AG20443 (cell line): ENCODE data around the gene DGCR6.
"Not testable (repeated sequence)": the region's sequence is repeated elsewhere in the genome, so short reads cannot be mapped to it uniquely, and the experiment has no call there.

Experiments used
- DNase-seq: peaks from one replicate; pipeline ENCODE4 v3.0.0; 2012; ENCODE audit warnings: low spot score, mixed read lengths

DGCR6 gene

DNA sequence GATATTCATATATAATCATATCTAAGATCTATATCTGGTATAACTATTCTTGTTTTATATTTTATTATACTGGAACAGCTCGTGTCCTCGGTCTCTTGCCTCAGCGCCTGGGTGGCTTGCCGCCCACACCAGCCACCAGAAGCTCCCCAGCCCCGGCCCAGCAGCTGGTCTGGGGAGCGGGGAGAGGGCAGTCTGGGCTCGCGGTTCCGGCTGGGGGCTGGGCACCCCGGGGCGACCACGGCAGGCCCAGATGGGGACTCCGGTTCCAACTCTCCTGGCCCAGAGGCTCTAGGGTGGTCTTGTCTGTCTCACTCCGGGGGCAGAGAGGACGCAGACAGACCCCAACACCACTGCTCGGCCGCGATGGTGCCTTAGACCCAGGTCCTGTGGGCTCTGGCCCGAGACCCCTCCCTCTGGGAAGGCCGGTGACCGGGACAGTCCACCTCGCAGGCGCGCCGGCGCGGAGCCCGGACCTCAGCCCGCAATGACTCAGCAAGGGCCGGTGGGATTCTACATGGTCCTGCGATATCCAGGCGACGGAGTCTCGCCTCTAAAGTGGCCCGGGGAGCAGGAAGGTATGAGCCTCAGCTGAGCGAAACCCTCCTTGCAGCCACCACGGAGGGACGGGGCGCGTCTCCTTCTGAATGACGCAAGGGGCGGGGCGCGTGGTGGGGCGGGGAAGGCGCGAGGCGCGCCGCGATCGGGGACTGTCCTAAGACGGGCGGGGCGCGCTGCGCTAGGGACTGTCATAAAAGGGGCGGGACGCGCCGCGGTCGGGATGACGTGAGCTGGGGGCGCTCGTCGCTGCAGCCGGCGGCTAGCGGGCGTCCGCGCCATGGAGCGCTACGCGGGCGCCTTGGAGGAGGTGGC lies at the start of gene DGCR6:
Gene DGCR6, plus strand, starts transcription at position 781 of the 870 bp plus-strand sequence. Its CDS starts 55 bp downstream, at position 836.
- DNase-seq, result no peak

DNA sequence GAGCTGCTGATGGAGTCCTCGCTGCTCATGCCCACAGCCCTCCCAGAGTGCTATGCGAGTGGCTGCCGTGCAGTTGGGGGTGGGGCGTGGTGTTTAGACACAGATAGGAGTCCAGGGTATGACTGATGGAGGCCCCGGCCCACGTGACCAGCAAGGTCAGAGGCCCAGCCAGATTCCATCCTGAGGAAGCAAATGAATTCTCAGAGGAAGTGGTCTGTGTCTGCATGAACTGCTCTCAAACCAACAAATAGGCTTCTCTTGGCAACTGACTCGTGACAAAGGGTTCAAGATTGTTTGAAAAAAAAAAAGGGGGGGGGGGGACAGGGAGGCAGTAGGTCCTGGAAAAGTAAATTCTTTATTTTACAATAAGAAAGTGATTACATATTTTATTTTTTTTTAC lies 46.8 kb upstream of the DGCR6 start:
- not testable (repeated sequence) for DNase-seq

DNA sequence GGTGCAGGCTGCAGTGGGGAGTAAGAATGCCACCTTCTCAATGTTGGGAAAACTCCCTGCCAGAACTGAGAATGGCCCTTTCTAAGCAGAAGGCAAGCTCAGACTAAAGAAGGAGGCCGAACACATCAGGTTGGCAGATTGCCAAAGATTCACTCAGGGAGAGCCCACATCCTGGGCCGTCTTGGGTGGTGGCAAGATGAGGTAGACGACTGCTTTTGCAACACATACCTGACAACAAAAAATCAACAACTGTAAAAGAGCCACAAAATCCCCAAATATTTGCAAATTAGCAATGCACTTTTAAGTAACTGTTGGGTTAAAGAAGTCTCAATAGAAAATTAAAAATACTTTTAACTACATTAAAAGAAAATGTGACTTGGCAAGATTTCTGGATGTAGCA lies 24.9 kb upstream of the DGCR6 start:
- DNase-seq, result not testable (repeated sequence)

DNA sequence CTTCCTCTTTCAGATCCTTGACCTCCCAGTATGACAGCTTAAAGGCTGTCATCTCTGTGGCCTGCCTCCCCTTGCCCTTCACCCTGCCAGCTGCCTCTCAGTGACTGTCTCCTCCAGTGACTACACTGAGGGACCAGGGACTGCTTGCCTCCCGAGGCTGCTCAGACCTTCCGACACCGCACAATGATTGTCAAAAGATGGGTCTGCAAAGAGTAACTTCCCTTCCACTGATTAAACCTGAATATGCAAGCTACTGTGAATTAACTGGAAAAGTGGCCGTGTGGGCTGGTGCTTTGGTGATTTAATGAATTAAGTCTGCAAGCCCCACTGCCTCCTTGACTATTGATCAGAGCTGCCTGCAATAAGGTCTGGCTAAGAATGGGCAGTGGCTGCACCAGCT lies 21.7 kb upstream of the DGCR6 start:
- not testable (repeated sequence) for DNase-seq

DNA sequence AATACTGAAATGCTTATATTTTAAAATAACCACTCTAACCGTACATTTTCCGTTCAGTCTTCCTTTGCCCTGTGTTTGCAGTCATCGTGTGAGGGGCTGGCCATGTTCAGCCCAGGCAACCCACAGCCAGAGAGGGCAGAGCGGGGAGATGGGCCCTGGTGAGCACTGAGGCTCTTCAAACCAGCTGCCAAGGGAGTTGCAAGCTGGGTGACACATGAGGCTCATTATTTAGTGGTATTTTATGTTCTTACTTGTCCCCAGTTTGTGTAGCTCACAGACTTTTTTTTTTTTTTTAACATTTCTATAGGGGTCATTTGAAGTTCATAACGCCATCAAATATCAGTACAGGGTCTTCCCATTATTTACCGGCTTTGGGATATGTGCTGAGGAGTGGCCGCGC lies 18.0 kb upstream of the DGCR6 start:
- DNase-seq, result no peak

DNA sequence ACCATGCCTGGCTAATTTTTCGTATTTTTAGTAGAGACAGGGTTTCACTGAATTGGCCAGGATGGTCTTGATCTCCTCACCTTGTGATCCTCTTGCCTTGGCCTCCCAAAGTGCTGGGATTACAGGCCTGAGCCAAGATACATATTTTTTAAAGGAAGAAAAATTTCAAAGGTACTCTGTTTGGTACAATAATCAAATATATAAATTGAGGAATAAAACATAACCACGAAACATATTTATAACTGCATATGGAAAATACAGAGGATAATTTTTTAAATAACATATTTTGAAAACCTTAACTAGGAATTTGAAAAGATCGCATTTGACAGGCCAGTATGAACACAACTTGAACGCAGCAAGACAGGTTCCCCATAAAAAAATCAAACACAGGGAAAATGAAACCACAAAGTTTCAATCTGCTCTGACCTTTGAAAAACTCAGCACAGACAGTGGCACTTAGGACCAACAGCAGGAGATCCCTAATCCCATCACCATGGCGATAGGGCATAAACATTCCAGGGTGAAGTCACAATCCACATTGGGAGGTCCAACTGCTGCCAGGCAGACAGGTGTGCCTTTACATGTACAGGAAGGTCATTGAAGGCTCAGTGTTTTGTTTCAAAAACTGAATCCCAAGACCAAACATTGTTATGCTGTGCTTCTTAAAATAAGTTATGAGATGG lies 15.5 kb upstream of the DGCR6 start:
- not testable (repeated sequence) for DNase-seq

DNA sequence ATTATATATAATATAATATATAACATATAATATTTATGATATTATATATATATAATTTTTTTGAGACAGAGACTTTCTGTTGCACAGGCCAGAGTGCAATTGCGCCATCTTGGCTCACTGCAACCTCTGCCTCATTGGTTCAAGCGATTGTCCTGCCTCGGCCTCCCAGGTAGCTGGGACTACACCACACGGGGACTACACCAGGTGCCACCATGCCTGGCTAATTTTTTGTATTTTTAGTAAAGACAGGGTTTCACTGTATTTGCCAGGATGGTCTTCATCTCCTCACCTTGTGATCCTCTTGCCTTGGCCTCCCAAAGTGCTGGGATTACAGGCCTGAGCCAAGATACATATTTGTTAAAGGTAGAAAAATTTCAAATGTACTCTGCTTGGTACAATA lies 12.3 kb upstream of the DGCR6 start:
- not testable (repeated sequence) for DNase-seq

DNA sequence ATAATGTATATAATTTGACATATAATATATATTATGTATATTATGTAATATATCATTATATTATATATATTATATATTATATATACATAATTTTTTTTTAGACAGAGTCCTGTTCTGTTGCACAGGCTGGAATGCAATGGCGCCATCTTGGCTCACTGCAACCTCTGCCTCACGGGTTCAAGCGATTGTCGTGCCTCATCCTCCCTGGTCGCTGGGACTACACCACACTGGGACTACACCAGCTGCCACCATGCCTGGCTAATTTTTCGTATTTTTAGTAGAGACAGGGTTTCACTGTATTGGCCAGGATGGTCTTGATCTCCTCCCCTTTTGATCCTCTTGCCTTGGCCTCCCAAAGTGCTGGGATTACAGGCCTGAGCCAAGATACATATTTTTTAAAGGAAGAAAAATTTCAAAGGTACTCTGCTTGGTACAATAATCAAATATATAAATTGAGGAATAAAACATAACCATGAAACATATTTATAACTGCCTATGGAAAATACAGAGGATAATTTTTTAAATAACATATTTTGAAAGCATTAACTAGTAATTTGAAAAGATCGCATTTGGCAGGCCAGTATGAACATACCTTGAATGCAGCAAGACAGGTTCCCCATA lies 10.0 kb upstream of the DGCR6 start:
- not testable (repeated sequence) for DNase-seq

DNA sequence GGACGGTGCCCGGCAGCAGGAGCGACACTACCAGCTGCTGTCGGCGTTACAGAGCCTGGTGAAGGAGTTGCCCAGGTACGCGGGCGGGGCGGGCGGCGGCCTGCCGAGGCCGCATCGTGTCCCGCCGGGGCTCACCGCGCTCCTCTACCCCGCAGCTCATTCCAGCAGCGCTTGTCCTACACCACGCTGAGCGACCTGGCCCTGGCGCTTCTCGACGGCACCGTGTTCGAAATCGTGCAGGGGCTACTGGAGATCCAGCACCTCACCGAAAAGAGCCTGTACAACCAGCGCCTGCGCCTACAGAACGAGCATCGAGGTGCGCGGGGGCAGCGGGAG lies 258 bp downstream of the DGCR6 start:
- not testable (repeated sequence) for DNase-seq

DNA sequence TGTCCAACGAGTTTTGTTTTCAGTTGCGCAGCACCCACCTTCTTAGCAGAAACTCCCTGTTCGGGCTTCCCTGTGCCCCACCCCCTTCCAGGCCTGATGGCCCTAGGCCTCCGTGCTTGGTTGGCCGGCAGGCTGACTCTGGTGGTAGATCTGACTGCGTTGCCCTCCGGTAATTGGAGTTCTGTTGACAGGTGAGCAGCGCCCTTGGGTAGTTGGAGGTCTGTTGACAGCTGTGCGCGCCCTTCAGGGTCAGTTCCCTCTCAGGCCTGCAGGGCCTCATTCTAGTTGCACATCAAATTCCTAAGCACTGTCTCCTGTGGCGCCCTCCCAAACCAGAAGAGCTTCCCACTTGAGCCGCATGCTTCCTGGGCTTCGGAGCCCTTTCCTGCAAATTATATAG lies 776 bp downstream of the DGCR6 start:
- DNase-seq, result no peak

DNA sequence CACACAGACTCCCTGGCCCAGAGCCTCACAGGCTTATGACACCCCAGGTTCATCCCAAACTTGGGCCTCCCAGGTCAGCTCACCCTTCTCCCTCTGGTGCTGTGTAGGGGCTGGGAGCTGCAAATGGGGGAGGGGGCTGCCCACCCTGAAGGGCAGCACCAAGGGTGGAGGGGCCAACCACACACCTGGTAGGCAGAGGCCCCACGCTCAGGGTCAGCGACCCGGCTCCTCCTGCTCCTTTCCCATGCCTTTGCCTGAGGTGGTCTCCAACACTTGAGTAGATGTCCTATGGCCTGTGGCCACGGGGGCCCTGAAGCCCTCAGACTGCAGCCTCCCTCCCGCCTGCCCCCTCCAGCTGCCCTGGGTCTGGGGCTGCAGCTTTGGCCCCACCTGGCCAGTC lies 3.4 kb downstream of the DGCR6 start:
- no peak for DNase-seq

DNA sequence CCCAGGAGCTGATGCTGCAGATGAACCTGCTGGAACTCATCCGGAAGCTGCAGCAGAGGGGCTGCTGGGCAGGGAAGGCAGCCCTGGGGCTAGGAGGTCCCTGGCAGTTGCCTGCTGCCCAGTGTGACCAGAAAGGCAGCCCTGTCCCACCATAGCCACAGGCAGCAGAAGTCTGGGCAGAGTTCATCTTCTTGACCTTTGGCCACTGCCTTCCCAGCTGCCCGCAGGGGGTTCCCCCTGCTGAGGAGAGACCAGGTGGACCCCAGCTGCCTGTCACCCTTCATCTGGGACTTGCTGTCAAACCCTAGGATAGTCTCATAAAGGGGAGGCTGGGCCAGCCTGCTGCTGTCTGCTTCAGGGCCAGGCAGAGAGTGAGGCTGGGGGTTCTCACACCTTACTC lies 5.4 kb downstream of the DGCR6 start:
- not testable (repeated sequence) for DNase-seq

DNA sequence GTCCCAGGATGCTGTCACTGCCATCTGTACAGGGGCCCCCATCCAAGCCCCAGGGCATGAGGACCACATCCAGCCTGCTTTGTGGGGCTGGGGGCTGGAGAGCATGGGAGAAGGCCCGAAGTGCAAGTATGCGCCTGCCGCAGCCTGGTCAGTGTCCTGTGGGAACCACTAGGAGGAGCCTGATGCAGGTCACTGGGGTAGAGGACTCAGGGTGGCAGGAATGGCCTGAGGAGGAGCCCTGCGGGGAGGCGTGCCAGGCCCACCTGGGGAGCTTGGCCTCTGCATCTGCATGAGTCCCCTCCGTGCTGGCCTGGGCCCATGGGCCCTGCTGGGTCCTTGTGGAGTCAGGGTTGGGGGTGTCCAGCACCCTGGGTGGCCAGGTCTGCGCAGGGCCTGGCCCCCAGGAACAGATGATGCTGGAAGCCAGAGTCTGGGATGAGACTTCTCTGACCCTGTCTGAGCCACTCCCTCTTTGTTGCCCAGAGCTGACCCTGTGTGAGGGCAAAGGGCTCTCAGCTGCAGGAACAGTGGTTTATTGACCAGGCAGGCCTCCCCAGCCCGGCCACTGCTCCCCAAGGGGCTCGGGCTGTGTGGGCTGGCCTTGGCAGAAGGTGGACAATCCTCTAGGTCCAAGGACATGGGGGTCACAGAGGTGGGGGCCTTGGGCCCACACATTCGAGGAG lies 6.3 kb downstream of the DGCR6 start:
- DNase-seq, result not testable (repeated sequence)

DNA sequence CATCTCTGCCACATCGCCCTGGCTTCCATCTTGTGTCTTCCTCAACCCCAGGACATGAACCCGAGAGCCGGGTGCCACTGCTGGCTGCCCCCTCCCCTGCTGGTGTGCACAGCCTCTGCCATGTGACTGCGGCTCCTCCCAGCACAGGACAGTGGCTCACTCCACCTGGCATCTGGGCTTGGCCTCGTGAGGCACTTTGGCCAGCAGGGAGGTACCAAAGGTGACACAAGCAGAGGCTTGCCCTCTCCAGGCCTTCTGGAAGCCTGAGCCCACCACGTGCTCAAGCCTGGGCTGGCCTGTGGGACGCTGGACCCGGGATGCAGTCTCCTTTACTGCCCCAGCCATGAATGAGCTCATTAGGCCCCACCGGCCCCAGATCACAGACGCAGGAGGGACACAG lies 8.4 kb downstream of the DGCR6 start:
- not testable (repeated sequence) for DNase-seq

DNA sequence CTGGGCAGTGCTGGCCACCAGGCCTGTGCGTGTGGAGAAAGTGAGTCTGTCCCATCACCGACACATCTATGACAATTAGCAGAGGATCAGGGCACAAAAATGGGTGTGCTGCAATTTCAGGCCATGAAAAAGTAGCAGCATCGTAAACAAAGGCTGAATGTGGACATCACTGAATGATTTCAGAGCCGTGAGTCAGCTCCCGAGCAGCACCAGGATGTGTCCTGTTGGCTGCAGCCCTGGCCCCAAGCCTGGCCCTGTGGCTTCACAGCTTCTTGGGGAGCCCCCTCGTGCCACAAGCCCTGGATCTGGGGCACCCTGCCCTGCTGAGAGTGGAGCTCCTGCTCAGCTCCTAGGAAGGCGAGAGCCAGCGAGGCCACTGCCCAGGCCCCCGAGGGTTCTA lies 9.4 kb downstream of the DGCR6 start:
- DNase-seq, result not testable (repeated sequence)

DNA sequence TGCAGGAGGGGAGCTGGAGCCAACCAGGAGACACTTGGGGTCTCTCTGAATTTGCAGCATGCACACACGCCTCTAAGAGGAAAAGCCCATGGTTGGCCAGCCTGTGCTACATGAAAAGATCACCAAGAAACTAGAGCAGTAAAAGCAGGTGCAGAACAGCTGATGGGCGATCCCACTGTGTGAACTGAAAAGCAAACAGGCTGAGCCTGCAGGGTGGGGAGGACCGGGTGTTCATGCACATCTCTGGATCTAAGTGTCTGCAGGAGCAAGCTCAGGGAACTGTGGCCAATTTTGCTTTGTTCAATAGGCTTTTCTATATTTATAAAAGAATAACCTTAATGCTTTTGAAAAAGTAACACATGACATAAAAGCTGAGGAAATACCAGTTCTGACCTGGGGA lies 11.7 kb downstream of the DGCR6 start:
- not testable (repeated sequence) for DNase-seq

DNA sequence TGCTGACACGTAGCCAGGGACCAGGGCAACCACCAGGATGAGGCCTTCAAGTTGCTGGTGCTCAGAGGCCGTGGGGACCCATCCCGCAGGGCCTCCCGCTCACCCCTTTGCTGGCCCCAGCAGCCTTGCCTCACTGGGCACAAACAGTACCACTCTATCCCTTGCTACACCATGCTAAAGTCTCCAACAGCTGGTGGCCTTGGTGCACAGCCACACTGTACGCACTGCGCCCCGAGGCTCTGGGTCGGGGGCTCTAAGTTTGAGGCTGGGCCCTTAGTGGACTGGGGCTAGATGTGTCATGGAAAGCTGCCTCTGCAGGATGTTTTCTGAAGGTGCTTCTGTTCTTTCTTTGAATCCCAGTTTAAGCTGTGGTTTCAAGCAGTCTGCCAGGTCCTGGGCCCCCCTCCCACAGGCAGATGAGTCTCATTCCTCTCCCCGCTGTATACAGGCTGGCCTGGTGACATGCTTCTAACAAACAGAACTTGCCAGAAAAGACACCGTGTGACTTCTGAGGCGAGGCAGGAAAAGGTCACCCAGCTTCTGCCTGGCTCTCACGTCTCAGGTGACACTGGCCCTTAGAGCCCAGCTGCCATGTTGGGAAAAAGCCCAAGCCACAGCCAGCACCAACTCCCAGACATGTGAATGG lies 14.3 kb downstream of the DGCR6 start:
- not testable (repeated sequence) for DNase-seq

DNA sequence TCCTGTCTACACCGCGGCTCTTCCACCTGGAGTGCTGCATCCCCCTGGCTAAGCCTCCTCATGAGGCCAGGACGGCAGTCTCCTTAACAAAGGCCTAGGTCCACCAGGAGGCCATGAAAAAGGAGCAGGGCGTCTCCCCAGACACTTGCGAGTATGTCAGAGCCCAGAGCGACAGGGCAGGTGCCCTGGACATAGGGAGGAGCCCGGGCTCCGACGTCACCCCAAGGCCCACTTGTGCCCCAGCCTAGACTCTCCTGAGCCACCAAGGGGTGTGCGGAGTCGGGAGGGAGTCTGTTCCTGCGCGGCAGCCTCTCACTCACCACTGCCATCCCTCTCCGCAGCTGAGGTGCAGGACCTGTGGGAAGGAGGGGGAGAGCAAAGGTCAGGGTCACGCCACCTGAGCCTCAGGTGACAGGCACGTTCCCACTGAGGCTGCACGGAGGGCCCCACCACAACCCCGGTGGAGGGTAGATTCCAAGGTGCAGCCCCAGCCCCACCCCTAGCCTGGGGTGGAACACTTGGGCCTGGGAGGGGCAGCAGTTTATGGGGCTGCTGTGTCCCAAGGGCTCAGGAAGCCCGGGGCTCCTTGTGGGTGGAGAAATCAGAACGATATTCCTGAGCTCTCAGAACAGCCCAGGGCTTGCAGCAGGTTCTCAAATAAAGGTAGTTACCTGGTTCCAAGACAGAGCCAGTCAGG lies 19.4 kb downstream of the DGCR6 start:
- DNase-seq, result no peak

DNA sequence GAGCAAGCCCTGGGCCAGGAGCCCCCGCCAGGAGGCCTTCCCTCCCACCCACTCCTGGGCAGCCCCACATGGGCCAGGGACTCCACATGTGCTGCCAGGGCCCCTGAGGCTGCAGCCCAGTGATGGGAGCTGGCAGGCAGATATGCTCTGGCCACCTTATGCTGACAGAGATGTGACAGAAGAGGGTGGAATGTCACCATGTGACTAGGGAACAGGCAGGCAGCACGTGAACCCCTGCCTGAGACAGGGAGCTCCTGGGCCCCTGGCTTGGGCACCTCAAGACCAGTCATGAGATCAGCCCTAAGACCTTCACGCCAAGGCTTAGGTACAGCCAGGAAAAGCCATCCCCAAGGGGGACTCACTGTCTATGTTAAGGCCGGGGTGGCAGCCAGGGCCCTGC lies 20.9 kb downstream of the DGCR6 start:
- no peak for DNase-seq

DNA sequence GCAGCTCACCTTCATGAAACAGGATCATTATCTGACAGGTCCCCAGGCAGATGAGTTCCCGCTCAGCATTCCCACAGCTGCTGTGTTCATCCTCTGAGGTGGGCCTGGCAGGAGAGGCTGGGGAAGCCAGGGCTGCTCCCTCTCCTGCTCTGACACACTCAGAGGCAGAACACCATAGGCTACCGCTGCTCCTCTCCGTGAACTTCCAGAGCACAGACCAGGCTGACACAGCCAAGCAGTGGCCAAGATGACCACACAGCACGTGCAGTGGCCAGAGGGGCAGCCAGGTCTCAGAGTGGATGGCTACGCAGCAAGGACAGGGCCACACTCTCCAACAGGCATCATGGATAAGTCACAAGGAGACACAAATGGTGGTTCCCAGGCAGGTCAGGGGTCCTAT lies 21.5 kb downstream of the DGCR6 start:
- DNase-seq, result no peak

DNA sequence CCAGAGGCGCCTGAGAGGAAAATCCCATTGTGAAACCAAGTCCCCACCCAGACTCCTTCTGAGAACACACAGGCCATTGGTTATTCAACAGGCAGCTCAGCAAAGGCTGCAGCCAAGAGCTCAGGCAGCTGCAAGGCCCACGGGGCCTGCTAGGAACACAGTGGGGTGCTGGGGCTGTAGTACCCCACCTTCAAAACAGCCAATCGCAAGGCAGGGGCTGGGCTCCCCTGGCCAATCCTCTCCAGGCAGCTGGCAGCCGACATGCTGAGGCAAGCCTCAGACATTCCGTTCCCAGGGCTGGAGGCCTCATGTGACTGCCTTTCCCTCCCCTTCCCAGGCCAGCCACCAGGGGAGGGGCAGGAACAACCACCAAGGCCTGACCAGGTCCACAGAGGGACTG lies 23.3 kb downstream of the DGCR6 start:
- DNase-seq, result no peak
